ENCODE data around the gene NOVA2. TPM values are rescaled to one million over a fixed set of nuclear protein-coding genes. Genes with fewer than 3 reads are reported as not detected.

Gene NOVA2, protein sequence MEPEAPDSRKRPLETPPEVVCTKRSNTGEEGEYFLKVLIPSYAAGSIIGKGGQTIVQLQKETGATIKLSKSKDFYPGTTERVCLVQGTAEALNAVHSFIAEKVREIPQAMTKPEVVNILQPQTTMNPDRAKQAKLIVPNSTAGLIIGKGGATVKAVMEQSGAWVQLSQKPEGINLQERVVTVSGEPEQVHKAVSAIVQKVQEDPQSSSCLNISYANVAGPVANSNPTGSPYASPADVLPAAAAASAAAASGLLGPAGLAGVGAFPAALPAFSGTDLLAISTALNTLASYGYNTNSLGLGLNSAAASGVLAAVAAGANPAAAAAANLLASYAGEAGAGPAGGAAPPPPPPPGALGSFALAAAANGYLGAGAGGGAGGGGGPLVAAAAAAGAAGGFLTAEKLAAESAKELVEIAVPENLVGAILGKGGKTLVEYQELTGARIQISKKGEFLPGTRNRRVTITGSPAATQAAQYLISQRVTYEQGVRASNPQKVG
- 9.9 TPM for total RNA-seq

GRCh38 chr19:45973553-45974338 lies at the start of gene NOVA2:
Gene NOVA2 (minus strand): TSS chr19:45973865. CDS start chr19:45973351, 514 bp downstream.
- DNase-seq (ENCODE audit: low spot score): peak; percentile 70
- intact Hi-C loops (cut with DNase I): no loop called here
- no peak for ATAC-seq

GRCh38 chr19:46023311-46023779 lies 49.7 kb upstream of the NOVA2 start:
- ATAC-seq (no peak), DNase-seq (ENCODE audit: low spot score) (no peak)
- intact Hi-C loops (cut with DNase I): no loop called here

DNA sequence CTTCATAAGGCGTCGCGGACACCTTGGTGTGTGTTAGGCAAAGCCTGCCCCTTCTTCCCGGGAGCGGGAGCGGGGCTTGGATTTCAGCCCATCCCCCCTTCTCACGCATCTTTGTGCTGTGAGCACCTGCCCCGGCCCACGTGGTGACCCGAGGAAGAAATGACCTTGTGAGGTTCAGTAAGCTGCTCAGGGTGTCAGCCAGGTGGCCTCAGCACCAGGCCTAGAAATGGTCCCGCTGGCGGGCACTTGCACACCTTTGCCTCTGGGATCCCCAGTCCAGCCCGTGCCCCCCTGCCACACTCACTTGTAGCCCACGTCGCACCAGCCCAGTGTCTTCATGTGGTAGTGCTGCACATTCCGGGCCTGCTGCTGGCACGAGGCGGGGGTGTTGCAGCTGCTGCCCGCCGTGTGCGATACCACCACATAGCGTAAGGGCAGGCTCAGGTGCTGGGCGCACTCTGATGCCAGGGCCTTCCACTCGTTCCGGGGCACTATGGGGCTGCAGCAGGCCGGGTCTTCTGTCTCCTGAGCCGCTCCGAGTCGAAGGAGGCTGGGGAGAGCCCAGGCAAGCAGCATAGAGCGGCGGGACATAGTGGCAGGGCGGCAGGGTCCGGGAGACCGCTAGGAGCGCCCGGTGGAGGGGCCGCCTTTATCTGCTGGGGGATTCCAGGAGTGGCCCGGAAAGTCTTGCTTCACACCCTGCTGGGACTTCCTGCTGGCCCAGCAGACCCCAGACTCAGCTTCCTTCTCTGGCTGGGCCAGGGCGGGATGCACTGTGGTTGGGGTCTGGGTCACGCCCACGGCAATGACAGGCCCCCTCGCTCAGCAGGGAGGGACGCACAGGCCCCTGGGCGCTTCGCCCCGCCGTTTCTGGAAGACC lies 49.0 kb upstream of the NOVA2 start, which contains the start of gene PGLYRP1:
Gene PGLYRP1 (minus strand): TSS at position 623 of the 880 bp plus-strand sequence. CDS start 32 bp downstream, at position 591.
- intact Hi-C loops (cut with DNase I): no loop called here
- DNase-seq (ENCODE audit: low spot score) (no peak), ATAC-seq (peak; percentile 11)

DNA sequence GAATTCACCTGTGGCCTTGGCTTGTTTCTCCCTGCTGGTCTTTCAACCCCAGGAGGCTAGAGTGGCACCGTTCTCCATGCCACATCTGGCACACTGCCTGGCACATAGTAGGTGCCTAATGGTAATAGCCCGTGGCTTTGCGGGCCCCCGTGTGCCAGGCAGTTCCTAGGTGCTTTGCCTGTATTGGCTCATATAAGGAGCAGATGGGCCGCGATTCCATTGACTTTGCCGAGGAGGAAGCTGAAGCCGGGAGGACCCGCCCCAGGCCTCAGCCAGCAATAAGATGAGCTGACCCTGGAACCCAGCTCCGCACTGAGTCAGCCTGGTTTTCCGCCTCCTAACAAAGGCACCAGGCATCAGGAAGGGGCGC lies 48.4 kb upstream of the NOVA2 start:
- DNase-seq (ENCODE audit: low spot score) (no peak), ATAC-seq (no peak)
- intact Hi-C loops (cut with DNase I): no loop called here

- no peak for DNase-seq (ENCODE audit: low spot score)
- intact Hi-C loops (cut with DNase I): no loop called here
- no peak for ATAC-seq
Observed at GRCh38 chr19:46021531-46022041, 47.9 kb upstream of the NOVA2 start.

DNA sequence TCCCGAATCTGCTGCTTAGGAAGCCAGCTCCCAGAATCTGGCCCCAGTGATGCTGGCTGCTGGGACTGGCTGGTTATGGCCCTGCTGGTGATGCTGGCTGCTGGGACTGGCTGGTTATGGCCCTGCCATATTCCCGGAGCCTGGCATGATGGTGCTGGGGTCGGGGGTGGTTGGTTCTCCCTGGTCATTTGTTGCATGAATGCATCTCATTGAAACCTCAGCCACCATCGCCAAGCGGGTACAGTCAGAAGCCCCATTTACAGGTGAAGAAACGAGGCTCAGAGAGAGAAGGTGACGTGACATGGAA lies 47.1 kb upstream of the NOVA2 start:
- DNase-seq (ENCODE audit: low spot score): no peak
- intact Hi-C loops (cut with DNase I): no loop called here
- no peak for ATAC-seq

DNA sequence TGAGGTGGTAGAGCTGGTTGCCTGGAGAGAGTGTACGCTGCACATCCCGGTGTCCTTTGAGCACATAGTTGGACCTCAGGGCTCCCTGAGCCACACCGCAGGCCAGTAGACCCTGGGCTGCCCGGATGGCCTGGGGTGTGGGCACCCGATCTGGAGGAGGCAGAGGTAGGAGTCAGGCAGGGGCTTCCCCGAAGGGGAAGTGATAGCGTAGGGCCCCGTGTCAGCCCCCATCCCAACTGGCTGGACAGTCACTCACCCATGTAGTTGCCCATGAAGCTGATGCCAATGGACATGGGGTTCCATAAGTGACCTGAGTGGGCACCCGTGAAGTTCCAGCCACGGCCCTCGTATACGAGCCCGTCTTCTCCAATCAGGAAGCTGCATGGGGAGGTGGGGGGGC lies 45.6 kb upstream of the NOVA2 start:
- intact Hi-C loops (cut with DNase I): no loop called here
- ATAC-seq (no peak), DNase-seq (ENCODE audit: low spot score) (no peak)

GRCh38 chr19:46018729-46019251 lies 45.1 kb upstream of the NOVA2 start:
- DNase-seq (ENCODE audit: low spot score): peak; percentile 53
- intact Hi-C loops (cut with DNase I): no loop called here

DNA sequence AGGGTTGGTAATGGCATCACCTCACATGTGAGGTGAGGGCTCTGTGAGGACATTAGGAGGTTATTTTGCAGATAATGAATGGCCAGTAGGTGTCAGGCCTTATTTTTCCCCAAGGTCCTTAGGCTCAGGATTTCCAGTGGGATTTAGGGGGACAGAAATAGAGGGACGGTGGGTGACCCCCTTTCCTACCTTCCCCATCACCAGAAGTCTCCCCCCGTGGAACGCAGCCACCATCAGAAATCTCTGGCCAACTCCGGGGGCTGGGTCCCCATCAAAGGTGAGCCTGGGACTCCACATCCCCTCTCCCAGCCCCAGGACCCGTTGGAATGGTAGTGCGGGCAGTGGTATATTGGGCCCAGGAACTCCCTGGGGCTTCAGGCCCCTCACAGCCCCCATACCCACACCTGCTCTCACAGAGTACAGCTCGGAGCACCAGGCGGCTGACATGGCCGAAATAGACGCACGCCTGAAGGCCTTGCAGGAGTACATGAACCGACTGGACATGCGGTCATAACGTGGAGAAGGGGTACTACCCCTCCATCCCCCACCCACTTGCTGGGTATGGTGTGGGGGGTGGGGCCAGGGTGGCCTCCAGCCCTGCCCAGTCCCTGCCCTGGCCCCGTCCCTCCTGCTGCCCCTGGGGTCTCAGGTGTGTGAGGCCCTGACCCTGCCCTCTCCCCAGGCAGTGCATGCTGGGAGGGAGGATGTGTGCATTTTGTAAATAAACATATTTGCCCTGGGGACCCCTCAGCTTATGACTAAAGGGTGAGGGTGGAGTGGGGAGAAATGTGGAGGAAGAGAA lies 44.4 kb upstream of the NOVA2 start:
- peak; percentile 52 for DNase-seq (ENCODE audit: low spot score)
- intact Hi-C loops (cut with DNase I): no loop called here
- no peak for ATAC-seq

More at GRCh38 chr19:46018729-46019251, 45.1 kb upstream of the NOVA2 start:
- ATAC-seq: no peak

GRCh38 chr19:46017095-46017429 lies 43.4 kb upstream of the NOVA2 start:
- ATAC-seq (peak; percentile 23), DNase-seq (ENCODE audit: low spot score) (no peak)
- intact Hi-C loops (cut with DNase I): no loop called here

DNA sequence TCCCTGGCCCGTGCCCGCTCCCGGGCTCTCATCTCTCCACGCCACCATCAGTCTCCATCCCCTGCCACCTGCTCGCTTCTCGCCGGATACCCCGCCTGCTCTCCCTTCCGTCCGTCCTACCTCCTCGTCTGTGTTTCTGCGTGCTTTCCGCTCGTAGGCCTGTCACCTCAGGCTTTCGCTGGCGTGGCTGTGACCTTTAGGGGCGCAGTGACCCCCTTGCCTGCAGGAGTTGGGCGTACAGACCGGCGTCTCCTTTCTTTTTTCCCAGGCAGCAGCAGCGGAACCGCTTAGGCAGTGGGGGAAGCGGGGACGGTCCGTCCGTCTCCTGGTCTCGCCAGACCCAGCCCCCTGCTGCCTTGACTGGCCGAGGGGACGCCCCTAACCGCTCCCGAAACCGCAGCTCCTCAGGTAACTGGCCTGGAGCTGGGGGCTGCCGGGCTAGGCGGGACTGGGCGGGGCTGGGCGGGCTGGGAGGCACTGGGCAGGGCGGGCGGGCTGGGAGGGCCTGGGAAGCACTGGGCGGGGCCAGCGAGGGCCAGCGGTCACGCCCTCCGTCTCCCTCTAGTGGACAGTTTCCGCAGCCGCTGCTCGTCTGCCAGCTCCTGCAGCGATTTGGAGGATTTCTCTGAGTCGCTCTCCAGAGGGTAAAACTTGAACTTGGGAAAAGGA lies 42.9 kb upstream of the NOVA2 start:
- intact Hi-C loops (cut with DNase I): no loop called here

DNA sequence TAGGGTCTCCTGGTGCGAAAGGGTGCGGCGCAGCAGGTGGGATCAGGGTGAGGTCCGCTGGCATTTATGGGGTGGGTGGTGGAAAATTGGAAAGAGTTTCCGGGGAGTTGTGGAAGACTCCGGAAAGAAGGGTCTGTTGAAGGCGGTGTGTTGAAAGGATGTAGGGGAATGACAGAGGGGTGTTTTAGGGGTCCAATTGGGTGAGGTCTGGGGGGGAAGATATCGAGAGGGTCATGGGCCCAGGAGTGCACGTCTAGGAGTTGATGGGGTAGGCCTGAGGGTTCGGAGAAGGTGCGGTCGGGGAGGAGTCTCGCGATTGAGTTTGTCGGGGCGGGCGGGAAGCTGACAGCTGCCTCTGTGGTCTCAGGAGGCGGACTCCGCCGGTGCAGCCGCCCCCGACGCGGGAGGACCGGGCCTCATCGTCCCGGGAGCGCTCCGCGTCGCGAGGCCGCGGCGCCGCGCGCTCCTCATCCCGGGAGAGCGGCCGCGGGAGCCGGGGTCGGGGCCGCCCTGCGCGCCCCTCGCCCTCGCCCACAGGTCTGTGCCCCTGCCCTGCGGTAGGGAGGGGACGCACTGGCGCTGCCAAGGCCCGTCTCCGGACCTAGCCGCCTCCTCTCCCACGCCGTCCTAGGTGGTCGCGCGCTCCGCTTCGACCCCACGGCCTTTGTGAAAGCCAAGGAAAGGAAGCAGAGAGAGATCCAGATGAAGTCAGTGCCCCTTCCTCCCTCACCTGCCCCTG lies 42.2 kb upstream of the NOVA2 start:
- intact Hi-C loops (cut with DNase I): no loop called here
- DNase-seq (ENCODE audit: low spot score) (no peak), ATAC-seq (no peak)

More for the DNA sequence above, 42.9 kb upstream of the NOVA2 start:
- DNase-seq (ENCODE audit: low spot score) (peak; percentile 90), ATAC-seq (peak; percentile 88)

DNA sequence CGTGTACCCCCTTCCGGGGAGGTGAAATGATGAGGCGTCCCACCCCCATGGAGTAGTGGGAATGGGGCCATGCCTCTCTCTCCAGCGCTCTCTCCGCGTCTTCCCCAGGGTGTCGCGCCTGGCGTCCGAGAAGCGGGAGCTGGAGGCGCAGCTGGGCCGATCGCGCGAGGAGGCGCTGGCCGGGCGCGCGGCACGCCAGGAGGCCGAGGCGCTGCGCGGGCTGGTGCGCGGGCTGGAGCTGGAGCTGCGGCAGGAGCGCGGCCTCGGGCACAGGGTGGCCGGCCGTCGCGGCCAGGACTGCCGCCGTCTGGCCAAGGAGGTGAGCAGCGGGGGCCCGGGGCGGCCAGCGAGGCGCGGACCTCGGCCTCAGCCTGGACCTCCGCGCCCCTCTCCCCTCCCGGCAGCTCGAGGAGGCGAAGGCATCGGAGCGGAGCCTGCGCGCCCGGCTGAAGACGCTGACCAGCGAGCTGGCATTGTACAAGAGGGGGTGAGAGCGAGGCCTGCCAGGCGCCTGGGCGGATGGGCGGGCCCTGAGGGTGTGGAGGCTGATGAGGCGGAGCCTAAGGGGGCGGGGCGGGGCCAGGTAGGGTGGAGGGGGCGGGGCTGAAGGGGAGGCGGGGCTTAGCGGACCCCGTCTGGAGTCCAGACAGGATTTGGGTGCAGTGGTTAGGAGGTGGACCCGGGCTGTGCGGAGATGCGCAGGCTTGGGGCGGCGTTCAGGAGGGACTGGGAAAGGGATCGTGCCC lies 41.4 kb upstream of the NOVA2 start:
- peak; percentile 44 for ATAC-seq
- no peak for DNase-seq (ENCODE audit: low spot score)
- intact Hi-C loops (cut with DNase I): no loop called here

DNA sequence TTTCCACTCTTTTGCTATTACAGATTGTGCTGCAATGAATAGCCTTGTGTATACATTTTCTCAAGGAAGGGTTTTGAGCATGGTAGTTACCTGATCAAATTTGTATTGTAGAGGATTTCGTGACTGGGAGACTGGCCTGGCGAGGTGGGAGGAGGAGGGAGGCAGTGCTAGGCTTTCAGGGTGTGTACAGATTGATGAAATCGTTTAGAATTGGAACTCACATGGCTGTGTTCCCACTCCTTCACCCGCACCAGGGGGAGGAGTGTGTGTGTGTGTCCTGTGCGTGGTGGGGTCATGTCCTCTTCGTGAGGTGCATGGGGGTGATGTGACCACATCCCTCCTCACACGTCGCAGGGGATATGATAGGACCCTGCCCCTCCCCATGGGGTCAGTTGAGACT lies 40.9 kb upstream of the NOVA2 start:
- DNase-seq (ENCODE audit: low spot score) (no peak), ATAC-seq (no peak)
- intact Hi-C loops (cut with DNase I): no loop called here

GRCh38 chr19:46009530-46010510 lies 36.2 kb upstream of the NOVA2 start:
- no peak for DNase-seq (ENCODE audit: low spot score)
- intact Hi-C loops (cut with DNase I): no loop called here
- peak; percentile 75 for ATAC-seq
